HepG2 (cell line): ENCODE measurements around the gene XPO5. TPM values are rescaled to one million over a fixed set of nuclear protein-coding genes. Genes with fewer than 3 reads are reported as not detected.

Experiments used
- CEBPG ChIP-seq: IDR thresholded peaks from 2 replicates; pipeline ENCODE4 v1.6.1; 2016
- GATA4 ChIP-seq: sonication (generic); IDR thresholded peaks from 2 replicates; pipeline ENCODE4 v1.6.1; 2016; ENCODE audit warnings: antibody characterized with exemption, low read depth, borderline replicate concordance
- MAFF ChIP-seq: IDR thresholded peaks from 2 replicates; pipeline ENCODE4 v1.6.1; 2011; ENCODE audit warnings: low read depth, low read length, improper control_type of control experiment
- PAWR ChIP-seq: sonication (generic); formaldehyde crosslinking; IDR thresholded peaks from 2 replicates; pipeline ENCODE4 v1.4.0; 2020; ENCODE audit warnings: missing genetic modification reagents, mild to moderate bottlenecking, borderline replicate concordance
- RBM39 ChIP-seq: fragments of 200-400 bp; formaldehyde crosslinking; IDR thresholded peaks from one replicate; pipeline ENCODE4 v1.6.1; 2018; ENCODE audit warnings: antibody characterized with exemption, mild to moderate bottlenecking, low read depth, low read length; ENCODE audit not compliant: poor library complexity, severe bottlenecking
- ZNF24 ChIP-seq: fragments of 450-650 bp; IDR thresholded peaks from 2 replicates; pipeline ENCODE4 v1.6.1; 2017; ENCODE audit warnings: antibody characterized with exemption, mild to moderate bottlenecking
- polyA plus RNA-seq, 8 experiments: library from polyadenylated mRNA; depleted of rRNA in 3 of 8; stranded (reverse) in 7 of 8; unstranded in 1 of 8; fragments of >200 nt; fragmentation: Illumina TruSeq in 4 of 8; extraction: Trizol in 4 of 8; gene quantifications; 2 replicates each; pipeline versions ENCODE4 v1.2.1 to v1.2.3, GENCODE V29; 2011 to 2016; ENCODE audit warnings: low read depth in 4 of 8, missing spikeins in 1 of 8, mixed read lengths in 1 of 8; ENCODE audit not compliant: insufficient read depth in 1 of 8
- total RNA-seq, 5 experiments: library from RNA; depleted of rRNA; stranded (reverse); fragments of >200 nt; fragmentation: Illumina TruSeq; extraction: Trizol; gene quantifications; 2 replicates each; pipeline ENCODE4 v1.2.3, GENCODE V29; 2016; ENCODE audit warnings: low read depth in 1 of 5
- TF ChIP-seq, protein P1 (sequence below): sonication (generic); formaldehyde crosslinking; IDR thresholded peaks from 2 replicates; pipeline ENCODE4 v1.8.1; 2023; ENCODE audit warnings: missing genetic modification reagents, mild to moderate bottlenecking, borderline replicate concordance
- TF ChIP-seq, protein P2 (sequence below): sonication (generic); formaldehyde crosslinking; IDR thresholded peaks from 2 replicates; pipeline ENCODE4 v1.5.0; 2020; ENCODE audit warnings: mild to moderate bottlenecking, missing genetic modification reagents, borderline replicate concordance
- TF ChIP-seq, protein P3 (sequence below): IDR thresholded peaks from 2 replicates; pipeline ENCODE4 v1.4.0; 2020; ENCODE audit warnings: mild to moderate bottlenecking, missing genetic modification reagents
- TF ChIP-seq, protein P4 (sequence below): sonication (generic); formaldehyde crosslinking; IDR thresholded peaks from 2 replicates; pipeline ENCODE4 v1.4.0; 2020; ENCODE audit warnings: missing genetic modification reagents, borderline replicate concordance

The XPO5 gene
- total and polyA plus RNA-seq, 2 of the 13 experiments (the other 11 are each of a cell fraction or from before 2014, with no cell fraction given) = 52.2 to 68.0 TPM

DNA sequence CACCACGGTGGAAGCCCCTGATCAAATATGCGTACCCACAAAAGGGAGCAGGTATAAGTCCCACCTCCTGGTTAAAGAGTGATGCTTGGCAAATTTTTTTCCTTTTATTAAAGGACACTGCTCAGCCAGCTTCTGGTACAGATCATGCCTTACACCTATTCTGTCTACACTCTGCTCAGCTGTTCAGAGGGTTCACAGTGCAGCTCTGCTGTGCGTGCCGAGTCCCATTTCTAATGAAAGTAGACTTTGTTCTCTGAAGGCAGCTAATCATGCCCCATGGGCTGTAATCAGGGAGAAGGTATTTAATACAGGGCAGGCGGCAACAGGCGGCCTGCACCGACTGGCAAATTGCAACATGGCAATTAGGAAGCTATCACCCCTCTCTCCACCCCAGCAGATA lies 82.0 kb downstream of the XPO5 start (continued):
- no peak for TF ChIP-seq PAWR (CRISPR knock-in tag)
- TF ChIP-seq, protein P1, sequence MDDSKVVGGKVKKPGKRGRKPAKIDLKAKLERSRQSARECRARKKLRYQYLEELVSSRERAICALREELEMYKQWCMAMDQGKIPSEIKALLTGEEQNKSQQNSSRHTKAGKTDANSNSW (CRISPR knock-in tag) = no peak
- TF ChIP-seq, protein P2, sequence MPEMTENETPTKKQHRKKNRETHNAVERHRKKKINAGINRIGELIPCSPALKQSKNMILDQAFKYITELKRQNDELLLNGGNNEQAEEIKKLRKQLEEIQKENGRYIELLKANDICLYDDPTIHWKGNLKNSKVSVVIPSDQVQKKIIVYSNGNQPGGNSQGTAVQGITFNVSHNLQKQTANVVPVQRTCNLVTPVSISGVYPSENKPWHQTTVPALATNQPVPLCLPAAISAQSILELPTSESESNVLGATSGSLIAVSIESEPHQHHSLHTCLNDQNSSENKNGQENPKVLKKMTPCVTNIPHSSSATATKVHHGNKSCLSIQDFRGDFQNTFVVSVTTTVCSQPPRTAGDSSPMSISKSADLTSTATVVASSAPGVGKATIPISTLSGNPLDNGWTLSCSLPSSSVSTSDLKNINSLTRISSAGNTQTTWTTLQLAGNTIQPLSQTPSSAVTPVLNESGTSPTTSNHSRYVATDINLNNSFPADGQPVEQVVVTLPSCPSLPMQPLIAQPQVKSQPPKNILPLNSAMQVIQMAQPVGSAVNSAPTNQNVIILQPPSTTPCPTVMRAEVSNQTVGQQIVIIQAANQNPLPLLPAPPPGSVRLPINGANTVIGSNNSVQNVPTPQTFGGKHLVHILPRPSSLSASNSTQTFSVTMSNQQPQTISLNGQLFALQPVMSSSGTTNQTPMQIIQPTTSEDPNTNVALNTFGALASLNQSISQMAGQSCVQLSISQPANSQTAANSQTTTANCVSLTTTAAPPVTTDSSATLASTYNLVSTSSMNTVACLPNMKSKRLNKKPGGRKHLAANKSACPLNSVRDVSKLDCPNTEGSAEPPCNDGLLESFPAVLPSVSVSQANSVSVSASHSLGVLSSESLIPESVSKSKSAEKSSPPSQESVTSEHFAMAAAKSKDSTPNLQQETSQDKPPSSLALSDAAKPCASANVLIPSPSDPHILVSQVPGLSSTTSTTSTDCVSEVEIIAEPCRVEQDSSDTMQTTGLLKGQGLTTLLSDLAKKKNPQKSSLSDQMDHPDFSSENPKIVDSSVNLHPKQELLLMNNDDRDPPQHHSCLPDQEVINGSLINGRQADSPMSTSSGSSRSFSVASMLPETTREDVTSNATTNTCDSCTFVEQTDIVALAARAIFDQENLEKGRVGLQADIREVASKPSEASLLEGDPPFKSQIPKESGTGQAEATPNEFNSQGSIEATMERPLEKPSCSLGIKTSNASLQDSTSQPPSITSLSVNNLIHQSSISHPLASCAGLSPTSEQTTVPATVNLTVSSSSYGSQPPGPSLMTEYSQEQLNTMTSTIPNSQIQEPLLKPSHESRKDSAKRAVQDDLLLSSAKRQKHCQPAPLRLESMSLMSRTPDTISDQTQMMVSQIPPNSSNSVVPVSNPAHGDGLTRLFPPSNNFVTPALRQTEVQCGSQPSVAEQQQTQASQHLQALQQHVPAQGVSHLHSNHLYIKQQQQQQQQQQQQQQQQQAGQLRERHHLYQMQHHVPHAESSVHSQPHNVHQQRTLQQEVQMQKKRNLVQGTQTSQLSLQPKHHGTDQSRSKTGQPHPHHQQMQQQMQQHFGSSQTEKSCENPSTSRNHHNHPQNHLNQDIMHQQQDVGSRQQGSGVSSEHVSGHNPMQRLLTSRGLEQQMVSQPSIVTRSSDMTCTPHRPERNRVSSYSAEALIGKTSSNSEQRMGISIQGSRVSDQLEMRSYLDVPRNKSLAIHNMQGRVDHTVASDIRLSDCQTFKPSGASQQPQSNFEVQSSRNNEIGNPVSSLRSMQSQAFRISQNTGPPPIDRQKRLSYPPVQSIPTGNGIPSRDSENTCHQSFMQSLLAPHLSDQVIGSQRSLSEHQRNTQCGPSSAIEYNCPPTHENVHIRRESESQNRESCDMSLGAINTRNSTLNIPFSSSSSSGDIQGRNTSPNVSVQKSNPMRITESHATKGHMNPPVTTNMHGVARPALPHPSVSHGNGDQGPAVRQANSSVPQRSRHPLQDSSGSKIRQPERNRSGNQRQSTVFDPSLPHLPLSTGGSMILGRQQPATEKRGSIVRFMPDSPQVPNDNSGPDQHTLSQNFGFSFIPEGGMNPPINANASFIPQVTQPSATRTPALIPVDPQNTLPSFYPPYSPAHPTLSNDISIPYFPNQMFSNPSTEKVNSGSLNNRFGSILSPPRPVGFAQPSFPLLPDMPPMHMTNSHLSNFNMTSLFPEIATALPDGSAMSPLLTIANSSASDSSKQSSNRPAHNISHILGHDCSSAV (CRISPR knock-in tag) = no peak
- no peak for TF ChIP-seq RBM39
- TF ChIP-seq MAFF = no peak
- peak; percentile 62 for TF ChIP-seq CEBPG (CRISPR knock-in tag)
- TF ChIP-seq, protein P3, sequence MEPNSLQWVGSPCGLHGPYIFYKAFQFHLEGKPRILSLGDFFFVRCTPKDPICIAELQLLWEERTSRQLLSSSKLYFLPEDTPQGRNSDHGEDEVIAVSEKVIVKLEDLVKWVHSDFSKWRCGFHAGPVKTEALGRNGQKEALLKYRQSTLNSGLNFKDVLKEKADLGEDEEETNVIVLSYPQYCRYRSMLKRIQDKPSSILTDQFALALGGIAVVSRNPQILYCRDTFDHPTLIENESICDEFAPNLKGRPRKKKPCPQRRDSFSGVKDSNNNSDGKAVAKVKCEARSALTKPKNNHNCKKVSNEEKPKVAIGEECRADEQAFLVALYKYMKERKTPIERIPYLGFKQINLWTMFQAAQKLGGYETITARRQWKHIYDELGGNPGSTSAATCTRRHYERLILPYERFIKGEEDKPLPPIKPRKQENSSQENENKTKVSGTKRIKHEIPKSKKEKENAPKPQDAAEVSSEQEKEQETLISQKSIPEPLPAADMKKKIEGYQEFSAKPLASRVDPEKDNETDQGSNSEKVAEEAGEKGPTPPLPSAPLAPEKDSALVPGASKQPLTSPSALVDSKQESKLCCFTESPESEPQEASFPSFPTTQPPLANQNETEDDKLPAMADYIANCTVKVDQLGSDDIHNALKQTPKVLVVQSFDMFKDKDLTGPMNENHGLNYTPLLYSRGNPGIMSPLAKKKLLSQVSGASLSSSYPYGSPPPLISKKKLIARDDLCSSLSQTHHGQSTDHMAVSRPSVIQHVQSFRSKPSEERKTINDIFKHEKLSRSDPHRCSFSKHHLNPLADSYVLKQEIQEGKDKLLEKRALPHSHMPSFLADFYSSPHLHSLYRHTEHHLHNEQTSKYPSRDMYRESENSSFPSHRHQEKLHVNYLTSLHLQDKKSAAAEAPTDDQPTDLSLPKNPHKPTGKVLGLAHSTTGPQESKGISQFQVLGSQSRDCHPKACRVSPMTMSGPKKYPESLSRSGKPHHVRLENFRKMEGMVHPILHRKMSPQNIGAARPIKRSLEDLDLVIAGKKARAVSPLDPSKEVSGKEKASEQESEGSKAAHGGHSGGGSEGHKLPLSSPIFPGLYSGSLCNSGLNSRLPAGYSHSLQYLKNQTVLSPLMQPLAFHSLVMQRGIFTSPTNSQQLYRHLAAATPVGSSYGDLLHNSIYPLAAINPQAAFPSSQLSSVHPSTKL (CRISPR knock-in tag) = peak; percentile 80
- TF ChIP-seq ZNF24 = no peak
- TF ChIP-seq, protein P4, sequence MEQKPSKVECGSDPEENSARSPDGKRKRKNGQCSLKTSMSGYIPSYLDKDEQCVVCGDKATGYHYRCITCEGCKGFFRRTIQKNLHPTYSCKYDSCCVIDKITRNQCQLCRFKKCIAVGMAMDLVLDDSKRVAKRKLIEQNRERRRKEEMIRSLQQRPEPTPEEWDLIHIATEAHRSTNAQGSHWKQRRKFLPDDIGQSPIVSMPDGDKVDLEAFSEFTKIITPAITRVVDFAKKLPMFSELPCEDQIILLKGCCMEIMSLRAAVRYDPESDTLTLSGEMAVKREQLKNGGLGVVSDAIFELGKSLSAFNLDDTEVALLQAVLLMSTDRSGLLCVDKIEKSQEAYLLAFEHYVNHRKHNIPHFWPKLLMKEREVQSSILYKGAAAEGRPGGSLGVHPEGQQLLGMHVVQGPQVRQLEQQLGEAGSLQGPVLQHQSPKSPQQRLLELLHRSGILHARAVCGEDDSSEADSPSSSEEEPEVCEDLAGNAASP = no peak
- TF ChIP-seq GATA4 = no peak
